Hematopoietic multipotent progenitor cell treated with erythropoietin and hydrocortisone succinate and interleukin-3 and kit ligand, for 4 days (in vitro differentiated cells): Measurements from ENCODE around the gene RAD23B.
A peak's percentile ranks its signal among the peaks of the same experiment; 100 is the strongest.

Experiments
- DNase-seq: peaks from one replicate; pipeline ENCODE4 v3.0.0-alpha.2; 2015

Gene RAD23B

DNA sequence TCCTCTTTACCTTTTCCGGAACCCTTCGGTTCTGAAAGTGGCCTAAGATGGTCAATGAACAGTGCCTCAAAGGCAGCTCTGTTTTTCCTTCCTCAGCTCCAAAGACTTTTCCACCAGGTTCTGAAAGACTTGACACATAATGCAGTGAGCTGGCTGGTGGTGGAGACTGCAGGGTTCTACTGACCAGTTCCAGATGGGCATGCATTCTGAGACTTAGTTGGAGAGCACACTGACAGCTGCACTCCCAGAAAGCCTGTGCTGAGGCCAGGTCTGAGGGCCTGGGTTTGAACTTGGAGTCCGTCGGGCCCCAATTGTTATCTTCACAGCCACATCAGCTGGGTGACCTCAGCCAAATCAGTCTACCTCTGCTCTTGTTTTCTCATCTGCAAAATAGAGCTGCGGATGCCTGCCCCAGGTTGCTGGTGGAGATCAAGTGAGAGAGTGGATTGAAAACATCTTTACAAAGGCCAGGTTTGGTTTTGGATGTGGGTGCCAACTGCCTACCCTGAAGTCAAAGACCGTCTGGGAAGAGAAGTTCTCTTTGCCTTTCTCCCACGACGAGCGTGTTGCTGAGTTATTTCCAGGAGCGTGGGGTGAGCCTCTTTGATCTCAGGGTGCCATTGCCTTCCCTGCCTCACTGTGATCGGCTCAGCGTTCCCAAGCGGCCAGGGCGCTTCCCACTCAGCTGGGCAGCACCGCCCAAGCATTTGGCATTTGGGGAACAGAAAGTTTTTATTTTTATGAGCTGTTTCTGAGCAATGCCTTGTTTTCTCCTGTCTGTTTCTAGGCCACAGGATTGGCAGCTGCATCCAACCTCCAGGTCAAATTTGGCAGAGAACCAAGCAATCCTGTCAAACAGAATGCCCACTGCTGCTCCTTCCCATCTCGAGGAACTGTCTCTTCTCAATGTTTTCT lies 54.9 kb downstream of the RAD23B start:
- no peak for DNase-seq

DNA sequence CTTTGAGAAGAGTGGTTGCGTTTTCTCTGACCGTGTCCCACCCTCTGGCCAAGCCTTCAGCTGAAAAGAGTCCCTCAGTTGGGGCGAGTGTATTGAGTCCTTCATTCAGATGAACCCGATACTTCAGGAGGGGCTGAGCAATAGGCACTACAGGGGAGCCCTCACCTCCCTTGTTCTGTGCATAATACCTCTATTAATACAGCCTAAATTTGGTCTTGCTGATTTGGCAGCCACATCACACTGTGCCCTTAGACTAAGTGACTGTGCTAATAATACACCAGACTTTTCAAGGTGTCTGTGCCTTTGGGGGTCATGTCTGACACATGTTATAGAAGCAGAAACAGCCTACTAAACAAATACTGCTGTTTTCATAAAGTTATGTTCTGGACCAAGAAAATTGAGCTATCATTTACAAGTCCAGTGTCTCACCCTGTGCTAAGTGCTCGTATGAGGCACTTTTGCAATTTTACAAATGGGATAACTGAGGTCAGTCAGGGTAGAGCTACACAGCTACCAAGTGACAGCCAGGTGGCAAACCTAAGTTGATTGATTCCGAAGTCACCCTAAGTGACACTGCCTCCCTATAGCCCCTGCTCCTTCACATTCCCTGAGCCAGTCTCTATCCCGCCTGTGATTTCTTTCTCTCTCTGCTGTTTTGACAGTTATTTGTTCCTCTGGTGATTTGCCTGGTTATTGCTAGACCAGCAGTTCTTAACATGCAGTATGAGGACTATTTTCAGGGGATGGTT lies 56.0 kb downstream of the RAD23B start:
- DNase-seq = no peak

DNA sequence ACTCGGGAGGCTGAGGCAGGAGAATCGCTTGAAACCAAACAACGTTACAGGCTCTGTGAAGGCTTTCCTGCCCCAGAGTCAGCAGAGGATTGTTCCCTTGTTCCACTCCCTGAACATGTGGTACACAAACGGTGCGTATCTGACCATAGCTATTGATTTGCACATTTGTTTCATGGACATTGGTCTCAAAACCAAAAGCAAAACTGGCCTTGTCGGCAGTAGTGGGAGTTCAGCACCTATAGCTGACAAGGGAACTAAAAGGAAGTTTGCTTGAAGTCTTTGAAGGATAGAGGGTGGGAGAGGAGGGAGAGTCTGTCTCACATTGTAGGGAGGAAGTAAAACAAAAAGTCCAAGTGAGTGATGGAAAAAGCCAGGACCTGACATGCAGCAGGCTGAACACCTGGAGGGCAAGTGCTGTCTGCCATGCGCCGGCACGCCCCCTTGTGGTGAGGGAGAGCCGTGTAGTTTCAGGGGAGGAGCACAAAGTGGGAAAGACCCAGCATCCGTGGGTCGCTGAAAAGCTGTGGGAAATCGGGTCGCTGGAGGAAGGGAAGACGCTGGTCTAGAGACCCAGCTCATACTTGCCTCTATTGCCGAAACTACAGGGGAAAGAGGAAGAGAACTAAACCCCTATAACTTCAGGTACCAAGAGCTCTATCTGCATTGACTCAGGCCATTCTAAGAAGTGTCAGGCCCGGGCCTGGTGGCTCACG lies 58.0 kb downstream of the RAD23B start:
- peak; percentile 81 for DNase-seq

DNA sequence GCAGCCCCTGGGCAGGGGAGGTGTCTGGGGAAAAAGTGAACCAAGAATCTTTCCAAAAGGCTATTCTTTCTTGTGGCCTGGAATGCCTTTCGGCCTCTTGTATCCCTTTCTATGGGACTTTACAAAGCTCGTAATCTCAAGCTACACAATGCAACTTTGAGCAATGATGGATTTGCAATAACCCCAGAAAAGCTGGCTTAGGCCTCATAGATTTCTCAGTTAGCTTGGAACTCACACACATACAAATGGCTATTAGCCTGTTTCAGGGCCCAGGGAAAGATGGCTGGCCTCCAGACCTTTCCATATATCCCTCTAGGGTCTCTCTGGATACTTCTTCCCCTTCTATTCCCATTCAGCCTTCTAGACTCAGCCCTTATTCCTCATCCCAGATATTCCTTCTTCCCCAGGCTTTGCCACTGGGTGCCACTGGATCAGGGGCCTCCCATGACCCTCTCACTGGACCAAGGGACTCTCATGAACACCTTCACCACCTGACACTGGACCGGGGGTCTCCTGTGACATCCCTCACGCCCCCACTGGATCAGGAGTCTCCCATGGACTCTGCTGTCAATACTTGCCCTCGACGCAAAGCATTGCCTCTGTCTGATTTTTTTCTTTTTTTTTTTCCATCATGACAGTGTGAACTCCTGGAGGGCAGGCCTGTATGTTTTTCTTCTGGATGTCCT lies 59.5 kb downstream of the RAD23B start:
- no peak for DNase-seq

DNA sequence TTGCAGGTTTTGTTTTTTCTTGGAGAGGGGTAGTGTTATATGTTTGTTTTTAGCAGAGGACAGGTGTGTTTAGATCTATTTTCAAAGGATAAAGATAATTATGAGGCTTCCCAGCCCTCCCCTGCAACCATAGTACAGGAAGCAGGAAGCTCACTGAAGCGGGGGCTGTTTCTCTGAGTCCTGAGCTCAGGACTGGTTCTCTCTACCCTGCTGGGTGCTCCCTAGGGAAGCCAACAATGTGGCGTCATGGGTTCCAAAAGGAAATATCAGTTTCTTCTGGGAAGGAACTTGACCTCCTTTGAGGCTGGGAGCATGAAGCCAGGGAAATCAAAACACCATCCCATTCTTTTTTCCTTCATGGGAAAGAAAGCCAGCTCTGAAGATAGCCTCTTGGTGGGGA lies 62.2 kb downstream of the RAD23B start:
- no peak for DNase-seq

DNA sequence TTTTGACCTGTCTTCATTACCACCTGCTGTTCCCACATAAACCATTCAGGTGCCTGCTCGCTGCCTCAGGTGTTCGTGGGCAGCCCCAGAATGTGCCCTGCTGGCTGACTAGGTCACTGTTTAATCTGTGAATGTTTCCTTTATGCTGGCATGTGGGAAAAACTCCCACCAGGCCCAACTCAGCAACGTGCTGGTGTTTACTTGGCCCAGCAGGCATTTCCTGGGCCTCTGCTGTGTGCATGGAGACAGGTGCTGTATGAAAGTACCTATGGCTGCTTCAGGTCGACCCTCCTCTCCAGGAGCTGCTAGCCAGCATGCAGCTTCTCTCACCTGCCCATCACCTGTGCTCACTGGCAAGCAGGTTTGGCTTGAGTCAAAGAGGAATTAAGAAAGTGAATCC lies 65.8 kb downstream of the RAD23B start:
- DNase-seq = no peak

DNA sequence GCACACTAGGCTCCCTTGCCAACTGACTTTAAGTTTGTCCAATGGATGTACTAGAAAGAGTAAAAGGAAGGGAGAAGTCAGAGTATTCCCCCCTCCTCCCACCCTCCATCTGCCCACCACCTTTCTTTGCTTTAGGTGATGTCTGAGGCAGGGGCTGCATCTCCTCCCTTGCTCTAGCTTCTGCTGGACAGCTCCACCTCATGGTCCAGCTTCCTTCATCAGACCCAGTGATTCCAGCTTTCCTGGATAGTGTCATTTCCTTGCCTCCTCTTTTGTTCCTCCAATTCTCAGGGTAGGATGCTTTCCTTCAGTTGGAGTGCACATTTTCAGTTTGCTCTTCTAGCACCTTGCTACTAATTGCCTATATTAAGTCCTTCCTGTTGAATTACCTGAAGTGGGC lies 67.4 kb downstream of the RAD23B start:
- DNase-seq = no peak

DNA sequence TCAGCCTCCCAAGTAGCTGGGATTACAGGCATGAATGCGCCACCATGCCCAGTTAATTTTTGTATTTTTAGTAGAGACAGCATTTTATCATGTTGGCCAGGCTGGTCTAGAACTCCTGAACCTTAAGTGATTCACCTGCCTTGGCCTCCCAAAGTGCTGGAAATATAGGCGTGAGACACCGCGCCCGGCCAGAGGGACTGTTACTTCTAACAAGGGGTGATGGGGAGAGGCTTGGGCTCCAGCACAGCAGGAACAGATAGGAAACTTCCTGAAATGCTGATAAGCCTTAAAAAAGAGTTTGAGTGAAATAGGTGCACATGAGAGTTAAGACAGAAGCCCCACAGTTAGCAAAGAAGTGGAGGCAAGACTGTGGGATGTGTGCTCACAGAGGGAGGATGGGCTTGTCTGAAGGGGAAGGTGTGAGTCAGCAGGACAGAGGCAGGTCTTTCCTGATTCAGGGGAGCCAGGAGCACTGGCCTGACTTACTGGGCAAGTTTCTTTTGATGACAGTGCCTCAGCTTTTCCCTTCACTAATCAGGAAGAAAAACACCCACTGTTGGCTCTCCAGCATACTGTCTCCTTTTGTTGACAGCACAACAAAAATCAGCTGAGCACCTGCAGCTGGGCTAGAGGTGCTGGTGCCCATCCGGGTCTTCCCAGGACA lies 68.4 kb downstream of the RAD23B start:
- no peak for DNase-seq

DNA sequence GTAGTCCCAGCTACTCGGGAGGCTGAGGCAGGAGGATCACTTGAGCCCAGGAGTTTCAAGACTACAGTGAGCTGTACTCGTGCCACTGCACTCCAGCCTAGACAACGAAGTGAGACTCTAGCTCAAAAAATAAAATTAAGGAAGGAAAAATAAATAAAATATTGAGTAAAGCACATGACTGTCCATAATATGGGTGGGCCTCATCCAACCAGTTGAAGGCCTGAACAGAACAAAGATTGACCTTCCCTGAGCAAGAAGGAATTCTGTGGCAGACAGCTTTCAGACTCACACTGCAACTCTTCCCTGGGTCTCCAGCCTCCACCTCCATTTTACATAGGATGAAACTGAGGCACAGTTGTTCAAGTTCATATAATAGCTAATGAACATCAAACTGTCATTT lies 72.3 kb downstream of the RAD23B start:
- no peak for DNase-seq

DNA sequence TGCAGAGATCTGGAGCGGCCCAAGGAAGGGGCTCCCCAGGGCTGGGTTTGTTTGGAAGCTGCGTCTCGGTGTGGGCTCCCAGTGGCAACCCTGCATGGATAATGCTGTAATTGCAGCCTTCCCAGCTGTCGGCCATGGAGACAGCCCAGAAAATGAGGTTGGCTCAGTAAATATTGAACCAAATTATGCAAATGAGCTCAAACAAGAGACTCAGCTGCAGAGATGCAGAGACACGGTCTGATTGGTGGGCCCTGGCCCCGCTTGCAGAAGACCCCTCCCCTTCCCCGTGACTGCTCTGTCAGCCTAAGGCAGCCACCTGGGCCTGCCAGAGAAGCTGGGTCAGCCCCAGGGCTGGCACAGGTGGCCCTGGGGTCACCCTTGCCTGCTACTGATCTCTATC lies 75.9 kb downstream of the RAD23B start:
- no peak for DNase-seq

DNA sequence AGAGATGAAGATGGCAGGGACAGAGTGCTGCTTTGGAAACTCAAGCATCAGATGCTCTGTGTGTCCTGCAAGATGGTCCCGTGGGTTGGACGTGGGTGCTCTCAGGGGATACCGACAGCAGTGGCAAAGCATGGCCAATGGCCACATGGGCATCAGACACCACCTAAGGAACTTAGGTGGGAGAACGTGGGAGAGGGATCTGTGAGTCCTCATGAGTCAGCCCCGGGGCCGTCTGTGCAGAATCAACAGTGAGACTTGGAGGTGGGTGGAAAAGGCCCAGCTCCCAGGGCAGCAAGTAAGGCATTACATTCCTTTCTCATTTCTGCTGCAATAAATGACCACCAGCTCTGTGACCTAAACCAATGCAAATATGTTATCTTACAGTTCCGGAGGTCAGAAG lies 77.0 kb downstream of the RAD23B start:
- DNase-seq = no peak

DNA sequence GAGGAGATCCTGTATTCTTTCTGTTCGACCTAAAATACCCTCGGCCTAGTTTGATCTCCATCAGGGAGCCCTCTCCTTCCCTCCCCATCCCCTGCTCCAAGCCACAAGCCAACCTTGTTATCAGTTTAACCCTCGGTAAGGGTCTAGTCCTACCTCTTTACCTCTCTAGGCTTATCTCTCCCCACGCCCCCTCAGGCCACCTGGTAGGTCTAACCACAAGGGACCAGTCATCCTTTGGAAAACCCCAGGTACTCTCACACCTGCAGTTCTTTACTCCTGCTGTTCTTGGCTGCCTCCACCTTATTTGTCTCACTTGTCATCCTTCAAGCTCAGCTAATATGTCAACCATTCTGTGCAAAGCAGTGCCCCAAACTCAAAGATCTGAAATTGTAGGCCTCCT lies 78.7 kb downstream of the RAD23B start:
- no peak for DNase-seq

DNA sequence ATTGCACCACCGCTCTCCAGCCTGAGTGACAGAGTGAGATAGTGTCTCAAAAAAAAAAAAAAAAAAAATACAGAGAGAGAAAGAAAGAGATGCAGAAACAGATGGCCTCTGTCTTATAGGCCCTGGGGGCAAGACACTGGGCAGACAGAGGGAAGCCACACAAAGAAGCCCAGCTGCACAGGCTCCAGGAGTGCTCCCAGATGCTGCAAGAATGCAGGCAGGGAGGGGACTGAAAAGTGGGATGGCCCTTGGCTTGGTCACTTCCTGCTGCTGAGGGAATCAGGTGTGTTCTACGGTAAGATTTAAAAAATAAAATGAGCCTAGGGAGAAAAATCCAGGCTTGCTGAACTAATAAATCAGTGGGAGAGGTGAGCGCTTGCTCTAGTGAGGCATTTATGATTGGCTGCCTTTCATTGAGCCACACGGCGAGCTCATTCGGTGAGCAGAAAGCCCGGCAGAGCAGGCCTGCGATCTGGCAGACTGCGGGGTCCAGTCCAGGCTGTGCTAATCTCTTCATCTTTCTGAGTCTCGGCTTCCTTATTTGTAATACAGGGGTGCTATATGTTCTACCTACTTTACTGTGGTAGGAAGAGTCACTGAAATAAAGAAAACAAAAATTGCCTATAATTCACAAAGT lies 80.6 kb downstream of the RAD23B start:
- DNase-seq = no peak

DNA sequence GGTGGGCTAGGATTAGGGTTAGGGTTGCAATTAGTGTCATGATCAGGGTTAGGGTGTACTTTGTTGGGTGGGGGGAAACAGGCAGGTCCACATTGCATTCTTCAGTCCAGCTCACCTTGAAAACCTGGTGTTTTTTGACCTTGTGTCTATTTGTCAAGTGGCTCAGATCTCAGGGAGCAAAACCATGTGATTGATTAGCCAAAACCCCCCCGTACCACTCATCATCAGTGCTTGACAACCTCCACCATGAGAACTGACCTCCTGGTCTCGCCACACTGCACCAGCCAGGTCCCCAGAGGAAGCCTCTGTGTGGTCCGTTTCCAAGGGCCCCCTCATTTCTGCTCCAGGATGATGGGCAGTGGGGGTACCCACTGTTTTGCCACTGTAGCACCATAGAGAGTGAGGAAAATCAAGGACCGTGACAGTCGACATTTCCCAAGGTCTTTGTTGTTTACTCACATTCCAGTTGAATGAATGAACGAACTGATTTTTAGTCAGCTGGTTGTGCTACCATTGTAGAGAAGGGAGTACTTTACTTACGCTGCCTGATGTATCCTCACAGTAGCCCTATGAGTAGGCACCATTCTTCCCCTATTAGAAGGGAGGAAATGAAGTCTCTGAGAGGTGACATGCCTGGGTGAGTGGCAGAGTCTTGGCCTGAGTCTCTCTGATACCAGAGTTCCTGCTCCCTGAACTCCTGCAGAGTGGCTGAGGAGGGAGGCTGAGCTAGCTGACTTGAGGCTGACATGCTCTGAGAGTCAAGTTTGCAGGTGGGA lies 84.8 kb downstream of the RAD23B start:
- no peak for DNase-seq

DNA sequence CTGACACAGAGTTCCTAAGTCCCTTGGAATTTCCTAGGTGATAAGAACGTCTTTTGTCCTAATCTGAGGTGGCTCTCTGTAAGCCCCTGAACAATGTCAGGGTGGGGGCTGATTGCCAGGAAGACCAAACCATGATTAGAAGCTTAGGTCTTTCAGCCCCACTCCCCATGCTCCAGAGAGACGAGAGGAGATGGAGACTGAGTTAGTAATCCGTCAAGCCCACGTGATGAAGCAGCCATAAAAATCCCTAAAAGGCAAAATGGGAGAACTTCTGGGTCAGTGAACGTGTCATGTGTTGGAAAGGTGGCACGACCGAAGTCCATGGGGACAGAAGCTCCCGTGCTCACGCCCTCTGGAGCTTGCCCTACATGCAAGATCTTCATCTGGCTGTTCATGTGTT lies 85.6 kb downstream of the RAD23B start:
- no peak for DNase-seq

DNA sequence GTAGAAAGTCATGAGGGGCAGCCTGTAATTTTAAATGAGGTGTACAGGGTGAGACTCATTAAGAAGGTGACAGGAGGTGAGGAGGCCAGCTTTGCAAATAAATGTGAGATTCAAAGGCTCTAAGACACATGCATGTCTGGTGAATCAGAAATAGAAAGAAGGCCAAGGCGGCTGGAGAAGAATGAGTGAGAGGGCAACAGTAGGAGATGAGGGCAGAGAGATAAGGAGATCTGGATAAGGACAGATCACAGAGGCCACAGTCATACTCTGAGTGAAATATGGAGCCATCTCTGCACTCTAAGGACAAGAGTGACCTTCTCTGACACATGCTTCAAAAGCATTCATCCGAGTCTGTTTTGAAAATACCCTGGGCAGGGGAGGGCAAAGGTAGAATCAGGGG lies 90.7 kb downstream of the RAD23B start:
- DNase-seq = peak; percentile 11

DNA sequence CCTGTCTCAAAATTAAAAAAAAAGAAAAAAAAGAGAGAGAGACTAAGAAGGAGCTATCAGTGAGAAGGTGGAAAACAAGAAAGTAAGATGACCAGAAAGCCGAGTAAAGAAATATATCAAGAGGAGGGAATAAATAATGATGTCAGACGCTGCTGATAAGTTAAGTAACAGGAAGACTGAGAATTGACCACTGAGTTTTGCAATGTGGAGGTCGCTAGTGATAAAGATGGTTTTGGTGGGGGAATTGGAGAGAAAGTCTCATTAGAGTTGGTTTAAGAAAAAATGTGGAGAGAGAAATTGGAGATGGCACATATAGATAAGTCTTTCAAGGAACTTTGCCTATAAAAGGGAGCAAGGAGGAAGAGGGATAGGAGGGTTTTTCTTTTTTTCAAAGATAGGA lies 91.9 kb downstream of the RAD23B start:
- peak; percentile 54 for DNase-seq

DNA sequence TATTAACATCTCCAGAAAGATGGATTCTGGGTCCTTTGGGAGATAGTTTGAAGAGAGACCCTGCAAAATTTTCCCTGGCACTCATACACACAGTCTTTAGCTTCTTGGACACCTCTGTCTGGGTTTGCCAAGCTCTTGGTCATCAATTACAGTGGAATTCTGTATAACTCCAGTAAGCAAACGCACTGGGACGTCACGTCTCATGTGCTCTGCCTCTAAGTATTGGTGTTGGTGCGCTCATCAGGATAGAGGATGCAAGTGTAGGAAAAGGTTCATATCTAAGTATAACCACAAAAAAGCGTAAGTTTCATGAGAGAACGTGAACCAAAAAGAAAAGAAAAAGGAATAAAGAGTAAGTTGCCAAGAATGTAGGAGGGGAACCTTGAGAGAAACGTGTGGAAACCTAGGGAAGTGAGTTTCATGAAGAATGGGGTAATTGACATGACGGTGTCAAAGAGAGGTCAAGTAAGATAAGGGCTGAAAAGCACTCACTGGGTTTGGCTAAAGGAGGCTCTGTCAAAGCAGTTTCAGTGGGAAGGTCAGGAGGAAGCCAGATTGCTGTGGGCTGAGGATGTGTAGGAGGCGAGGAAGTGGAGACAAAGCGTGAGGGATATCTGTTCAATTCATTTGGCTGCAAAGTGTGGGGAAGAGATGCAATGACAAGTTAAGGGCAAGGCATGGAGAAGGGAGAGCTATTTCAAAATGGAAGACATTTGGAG lies 92.7 kb downstream of the RAD23B start:
- DNase-seq = no peak

DNA sequence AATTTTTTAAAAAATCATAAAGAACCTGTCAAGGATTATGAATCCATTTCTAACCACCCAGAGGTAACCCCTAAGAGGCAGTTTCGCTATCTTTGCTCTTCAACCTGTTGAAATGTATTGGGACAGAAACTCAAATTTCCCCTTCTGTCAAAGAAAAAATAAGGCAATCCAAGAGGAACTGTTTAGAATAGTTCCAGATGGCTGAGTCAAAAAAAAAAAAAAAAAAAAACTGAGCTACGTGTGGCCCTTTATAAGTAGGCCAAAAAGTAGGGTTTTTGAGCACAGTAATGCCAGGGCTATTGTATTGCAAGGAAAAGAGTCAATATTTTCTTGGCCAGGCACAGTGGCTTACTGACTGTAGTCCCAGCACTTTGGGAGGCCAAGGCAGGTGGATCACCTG lies 94.9 kb downstream of the RAD23B start:
- no peak for DNase-seq
